ENCODE results near the gene TIMP4.

GRCh38 chr3:12135029-12135657 lies 23.6 kb downstream of the TIMP4 start:
- TF ChIP-seq, protein P1, sequence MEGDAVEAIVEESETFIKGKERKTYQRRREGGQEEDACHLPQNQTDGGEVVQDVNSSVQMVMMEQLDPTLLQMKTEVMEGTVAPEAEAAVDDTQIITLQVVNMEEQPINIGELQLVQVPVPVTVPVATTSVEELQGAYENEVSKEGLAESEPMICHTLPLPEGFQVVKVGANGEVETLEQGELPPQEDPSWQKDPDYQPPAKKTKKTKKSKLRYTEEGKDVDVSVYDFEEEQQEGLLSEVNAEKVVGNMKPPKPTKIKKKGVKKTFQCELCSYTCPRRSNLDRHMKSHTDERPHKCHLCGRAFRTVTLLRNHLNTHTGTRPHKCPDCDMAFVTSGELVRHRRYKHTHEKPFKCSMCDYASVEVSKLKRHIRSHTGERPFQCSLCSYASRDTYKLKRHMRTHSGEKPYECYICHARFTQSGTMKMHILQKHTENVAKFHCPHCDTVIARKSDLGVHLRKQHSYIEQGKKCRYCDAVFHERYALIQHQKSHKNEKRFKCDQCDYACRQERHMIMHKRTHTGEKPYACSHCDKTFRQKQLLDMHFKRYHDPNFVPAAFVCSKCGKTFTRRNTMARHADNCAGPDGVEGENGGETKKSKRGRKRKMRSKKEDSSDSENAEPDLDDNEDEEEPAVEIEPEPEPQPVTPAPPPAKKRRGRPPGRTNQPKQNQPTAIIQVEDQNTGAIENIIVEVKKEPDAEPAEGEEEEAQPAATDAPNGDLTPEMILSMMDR (IDR thresholded peaks at IDR 0.05; ENCODE audit: low read depth, low read length, poor library complexity, severe bottlenecking) = peak; percentile 86
- no peak for TF ChIP-seq EZH2phosphoT487 (IDR thresholded peaks at IDR 0.05; ENCODE audit: borderline replicate concordance, low read length)

Measured in DOHH2 (cell line).